Measurements from ENCODE around the gene SORBS2.

Gene SORBS2

GRCh38 chr4:185538806-185539205, 273.2 kb downstream of the SORBS2 start:
- H3K27ac ChIP-seq = no peak overlapping the region
- no peak for TF ChIP-seq ZFX (IDR thresholded peaks at IDR 0.05; ENCODE audit: borderline replicate concordance)
- TF ChIP-seq, protein P1, sequence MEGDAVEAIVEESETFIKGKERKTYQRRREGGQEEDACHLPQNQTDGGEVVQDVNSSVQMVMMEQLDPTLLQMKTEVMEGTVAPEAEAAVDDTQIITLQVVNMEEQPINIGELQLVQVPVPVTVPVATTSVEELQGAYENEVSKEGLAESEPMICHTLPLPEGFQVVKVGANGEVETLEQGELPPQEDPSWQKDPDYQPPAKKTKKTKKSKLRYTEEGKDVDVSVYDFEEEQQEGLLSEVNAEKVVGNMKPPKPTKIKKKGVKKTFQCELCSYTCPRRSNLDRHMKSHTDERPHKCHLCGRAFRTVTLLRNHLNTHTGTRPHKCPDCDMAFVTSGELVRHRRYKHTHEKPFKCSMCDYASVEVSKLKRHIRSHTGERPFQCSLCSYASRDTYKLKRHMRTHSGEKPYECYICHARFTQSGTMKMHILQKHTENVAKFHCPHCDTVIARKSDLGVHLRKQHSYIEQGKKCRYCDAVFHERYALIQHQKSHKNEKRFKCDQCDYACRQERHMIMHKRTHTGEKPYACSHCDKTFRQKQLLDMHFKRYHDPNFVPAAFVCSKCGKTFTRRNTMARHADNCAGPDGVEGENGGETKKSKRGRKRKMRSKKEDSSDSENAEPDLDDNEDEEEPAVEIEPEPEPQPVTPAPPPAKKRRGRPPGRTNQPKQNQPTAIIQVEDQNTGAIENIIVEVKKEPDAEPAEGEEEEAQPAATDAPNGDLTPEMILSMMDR (IDR thresholded peaks at IDR 0.05) = no peak

DNA sequence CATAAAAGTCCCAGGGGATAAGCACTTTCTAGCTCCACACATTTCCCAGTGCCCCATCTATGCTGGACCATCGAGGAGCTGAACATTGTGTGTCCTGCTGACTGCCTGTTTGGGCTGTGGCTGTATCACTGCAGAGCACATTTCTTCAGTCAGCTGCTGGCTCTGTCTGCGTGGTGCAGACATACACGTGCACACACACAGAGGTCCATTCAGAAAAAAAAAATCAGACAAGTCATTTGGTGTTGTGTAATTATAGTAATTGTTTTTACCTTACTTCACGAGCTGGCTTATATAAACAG, 275.6 kb downstream of the SORBS2 start:
- no peak overlapping the region for H3K27ac ChIP-seq
- TF ChIP-seq, protein P1 (IDR thresholded peaks at IDR 0.05) = no peak
- TF ChIP-seq ZFX (IDR thresholded peaks at IDR 0.05; ENCODE audit: borderline replicate concordance) = no peak

DNA sequence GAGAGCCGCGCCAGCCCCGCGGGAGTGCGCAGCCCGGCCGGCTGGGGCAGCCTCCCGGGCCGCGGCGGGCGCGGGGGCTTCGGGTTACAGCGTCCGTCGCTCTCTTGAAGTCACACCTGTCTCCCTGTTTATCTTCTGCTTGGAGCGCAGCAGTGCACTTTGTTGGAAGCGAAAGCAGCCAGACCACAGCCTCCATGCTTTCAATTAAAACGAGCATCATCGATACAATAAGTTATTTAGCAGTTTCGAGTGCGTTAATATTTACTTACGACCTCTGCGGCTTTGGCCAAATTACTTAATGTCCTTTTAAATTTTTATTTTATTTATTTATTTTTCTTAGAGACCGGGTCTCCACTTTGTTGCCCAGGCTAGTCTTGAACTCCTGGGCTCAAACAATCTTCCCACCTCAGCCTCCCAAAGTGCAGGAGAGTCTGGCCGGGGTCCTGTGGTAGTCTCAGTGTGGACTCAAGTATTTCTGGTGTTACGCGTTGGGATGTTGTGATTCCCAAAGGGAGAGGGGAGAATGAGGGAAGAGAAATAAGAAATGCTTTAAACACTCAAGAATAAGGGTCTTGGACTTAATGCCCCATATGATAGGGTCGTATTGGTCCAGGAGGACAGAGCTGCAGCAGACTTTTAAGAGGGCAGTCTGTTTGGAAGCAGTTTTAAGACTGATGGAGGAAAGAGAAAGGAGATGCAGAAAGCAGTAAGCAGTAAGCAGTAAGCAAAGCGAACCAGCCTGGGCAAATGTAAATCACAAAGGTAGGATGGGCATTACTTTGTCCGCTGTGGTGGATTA, 276.2 kb downstream of the SORBS2 start:
- TF ChIP-seq, protein P1 (IDR thresholded peaks at IDR 0.05) = 0 out of 2 replicates have a peak, but pooled peaks have one; percentile 1
- no peak for TF ChIP-seq ZFX (IDR thresholded peaks at IDR 0.05; ENCODE audit: borderline replicate concordance)
- no peak overlapping the region for H3K27ac ChIP-seq
